HepG2 (cell line): ENCODE measurements around the gene CRADD.

Experiments
- ETV6 ChIP-seq: sonication (generic); formaldehyde crosslinking; conservative IDR thresholded peaks from 2 replicates; pipeline ENCODE4 v1.4.0; 2020; ENCODE audit warnings: missing genetic modification reagents
- EZH2 ChIP-seq: conservative IDR thresholded peaks from 2 replicates; pipeline ENCODE4 v1.6.1; 2012; ENCODE audit warnings: mild to moderate bottlenecking, low read depth, low read length, moderate library complexity
- FOXJ3 ChIP-seq: sonication (generic); formaldehyde crosslinking; IDR thresholded peaks from 2 replicates; pipeline ENCODE4 v1.4.0; 2020; ENCODE audit warnings: missing genetic modification reagents, mild to moderate bottlenecking, borderline replicate concordance
- GMEB1 ChIP-seq: sonication (generic); formaldehyde crosslinking; IDR thresholded peaks from 2 replicates; pipeline ENCODE4 v1.5.1; 2020; ENCODE audit warnings: missing genetic modification reagents, mild to moderate bottlenecking, borderline replicate concordance
- HDAC6 ChIP-seq: fragments of 200-600 bp; sonication (generic); IDR thresholded peaks from 2 replicates; pipeline ENCODE4 v1.7.0; 2017; ENCODE audit warnings: mild to moderate bottlenecking, antibody characterized with exemption, low read length, low read depth
- HOMEZ ChIP-seq: IDR thresholded peaks from 2 replicates; pipeline ENCODE4 v1.6.1; 2016; ENCODE audit warnings: low read depth
- MAX ChIP-seq: IDR thresholded peaks from 2 replicates; pipeline ENCODE4 v1.6.1; 2012; ENCODE audit warnings: inconsistent platforms
- MXI1 ChIP-seq: IDR thresholded peaks from 3 replicates; pipeline ENCODE4 v1.6.1; 2012; ENCODE audit warnings: low read depth, low read length, inconsistent platforms, borderline replicate concordance
- RFX5 ChIP-seq: IDR thresholded peaks from 2 replicates; pipeline ENCODE4 v1.6.1; 2011; ENCODE audit warnings: low read depth, low read length, improper control_type of control experiment
- SIN3B ChIP-seq: fragments of 150-350 bp; IDR thresholded peaks from 2 replicates; pipeline ENCODE4 v1.6.1; 2014; ENCODE audit warnings: low read length
- SMC3 ChIP-seq: IDR thresholded peaks from 2 replicates; pipeline ENCODE4 v1.6.1; 2011; ENCODE audit warnings: low read length, improper control_type of control experiment
- ZGPAT ChIP-seq: IDR thresholded peaks from 2 replicates; pipeline ENCODE4 v1.6.1; 2016; ENCODE audit warnings: mild to moderate bottlenecking
- ZKSCAN1 ChIP-seq: fragments of 150-350 bp; IDR thresholded peaks from 2 replicates; pipeline ENCODE4 v1.6.1; 2014; ENCODE audit warnings: low read length
- ZMAT3 ChIP-seq: sonication (generic); formaldehyde crosslinking; conservative IDR thresholded peaks from 2 replicates; pipeline ENCODE4 v1.7.0; 2021; ENCODE audit warnings: missing genetic modification reagents

GRCh38 chr12:93762912-93763553 is 85.9 kb downstream of the CRADD start:
- no peak for TF ChIP-seq MXI1
- no peak for TF ChIP-seq ZMAT3 (CRISPR knock-in tag)
- TF ChIP-seq SIN3B = no peak
- TF ChIP-seq GMEB1 (CRISPR knock-in tag) = no peak
- TF ChIP-seq ETV6 (CRISPR knock-in tag) = no peak
- TF ChIP-seq ZKSCAN1 = no peak
- no peak for TF ChIP-seq RFX5
- TF ChIP-seq HOMEZ (CRISPR knock-in tag) = no peak
- TF ChIP-seq SMC3 = no peak
- TF ChIP-seq MAX = no peak
- no peak for TF ChIP-seq ZGPAT (CRISPR knock-in tag)
- no peak for TF ChIP-seq FOXJ3 (CRISPR knock-in tag)
- TF ChIP-seq HDAC6 = no peak
- TF ChIP-seq EZH2 = no peak
